Brain microvascular endothelial cell (primary cell): ENCODE results near the gene SHISA7.

Source experiments
- DNase-seq: peaks from one replicate; pipeline ENCODE4 v3.0.0-alpha.2; 2020
- H3K27ac ChIP-seq: fragments of 250-450 bp; sonication (Bioruptor Pico); 2 replicates; pipeline ENCODE4 v1.5.1; 2020; ENCODE audit warnings: mild to moderate bottlenecking, moderate library complexity
- H3K27me3 ChIP-seq: fragments of 250-450 bp; sonication (Bioruptor Pico); replicated peaks from 2 replicates; pipeline ENCODE4 v1.5.1; 2020; ENCODE audit warnings: mild to moderate bottlenecking
- H3K36me3 ChIP-seq: fragments of 250-450 bp; sonication (Bioruptor Pico); replicated peaks from 2 replicates; pipeline ENCODE4 v1.5.1; 2020; ENCODE audit warnings: mild to moderate bottlenecking
- H3K4me3 ChIP-seq: 2 replicates; pipeline ENCODE4 v1.5.1; 2011; ENCODE audit warnings: low read depth, mild to moderate bottlenecking, control low read depth, low read length, moderate library complexity
- in situ Hi-C: cut with HindIII; loops from 2 replicates; pipeline ENCODE4 v1.10.0; 2017; ENCODE audit warnings: low sequenced_read_pairs, low pct_ligation_motif_present
- TF ChIP-seq, protein P1 (sequence below): IDR thresholded peaks from 2 replicates; pipeline ENCODE4 v1.5.1; 2011; ENCODE audit warnings: low read depth, mild to moderate bottlenecking, moderate library complexity, low read length, control low read depth, inconsistent platforms; ENCODE audit errors: missing control alignments

Gene SHISA7

DNA sequence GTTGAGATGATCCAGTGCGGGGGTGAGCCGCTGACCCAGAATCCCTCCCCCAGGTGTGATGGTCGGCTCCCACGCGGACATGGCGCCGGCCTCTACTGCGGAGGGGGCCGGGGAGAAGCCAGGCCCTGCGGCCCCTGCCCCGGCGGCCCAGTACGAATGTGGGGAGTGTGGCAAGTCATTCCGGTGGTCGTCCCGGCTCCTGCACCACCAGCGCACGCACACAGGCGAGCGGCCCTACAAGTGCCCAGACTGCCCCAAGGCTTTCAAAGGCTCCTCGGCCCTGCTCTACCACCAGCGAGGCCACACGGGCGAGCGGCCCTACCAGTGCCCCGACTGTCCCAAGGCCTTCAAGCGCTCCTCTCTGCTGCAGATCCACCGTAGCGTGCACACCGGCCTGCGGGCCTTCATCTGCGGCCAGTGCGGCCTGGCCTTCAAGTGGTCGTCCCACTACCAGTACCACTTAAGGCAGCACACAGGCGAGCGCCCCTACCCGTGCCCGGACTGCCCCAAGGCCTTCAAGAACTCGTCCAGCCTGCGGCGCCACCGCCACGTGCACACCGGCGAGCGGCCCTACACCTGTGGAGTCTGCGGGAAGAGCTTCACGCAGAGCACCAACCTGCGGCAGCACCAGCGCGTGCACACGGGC is 38.2 kb upstream of the SHISA7 start:
- DNase-seq = no peak
- no peaks in the 10 kb centered on the region for H3K27me3 ChIP-seq
- no peak overlapping the region for H3K27ac ChIP-seq
- H3K4me3 ChIP-seq = no peak overlapping the region
- TF ChIP-seq, protein P1, sequence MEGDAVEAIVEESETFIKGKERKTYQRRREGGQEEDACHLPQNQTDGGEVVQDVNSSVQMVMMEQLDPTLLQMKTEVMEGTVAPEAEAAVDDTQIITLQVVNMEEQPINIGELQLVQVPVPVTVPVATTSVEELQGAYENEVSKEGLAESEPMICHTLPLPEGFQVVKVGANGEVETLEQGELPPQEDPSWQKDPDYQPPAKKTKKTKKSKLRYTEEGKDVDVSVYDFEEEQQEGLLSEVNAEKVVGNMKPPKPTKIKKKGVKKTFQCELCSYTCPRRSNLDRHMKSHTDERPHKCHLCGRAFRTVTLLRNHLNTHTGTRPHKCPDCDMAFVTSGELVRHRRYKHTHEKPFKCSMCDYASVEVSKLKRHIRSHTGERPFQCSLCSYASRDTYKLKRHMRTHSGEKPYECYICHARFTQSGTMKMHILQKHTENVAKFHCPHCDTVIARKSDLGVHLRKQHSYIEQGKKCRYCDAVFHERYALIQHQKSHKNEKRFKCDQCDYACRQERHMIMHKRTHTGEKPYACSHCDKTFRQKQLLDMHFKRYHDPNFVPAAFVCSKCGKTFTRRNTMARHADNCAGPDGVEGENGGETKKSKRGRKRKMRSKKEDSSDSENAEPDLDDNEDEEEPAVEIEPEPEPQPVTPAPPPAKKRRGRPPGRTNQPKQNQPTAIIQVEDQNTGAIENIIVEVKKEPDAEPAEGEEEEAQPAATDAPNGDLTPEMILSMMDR = no peak
- peaks cover 9% of the 10 kb centered on the region for H3K36me3 ChIP-seq
- in situ Hi-C loops = no loop called here

DNA sequence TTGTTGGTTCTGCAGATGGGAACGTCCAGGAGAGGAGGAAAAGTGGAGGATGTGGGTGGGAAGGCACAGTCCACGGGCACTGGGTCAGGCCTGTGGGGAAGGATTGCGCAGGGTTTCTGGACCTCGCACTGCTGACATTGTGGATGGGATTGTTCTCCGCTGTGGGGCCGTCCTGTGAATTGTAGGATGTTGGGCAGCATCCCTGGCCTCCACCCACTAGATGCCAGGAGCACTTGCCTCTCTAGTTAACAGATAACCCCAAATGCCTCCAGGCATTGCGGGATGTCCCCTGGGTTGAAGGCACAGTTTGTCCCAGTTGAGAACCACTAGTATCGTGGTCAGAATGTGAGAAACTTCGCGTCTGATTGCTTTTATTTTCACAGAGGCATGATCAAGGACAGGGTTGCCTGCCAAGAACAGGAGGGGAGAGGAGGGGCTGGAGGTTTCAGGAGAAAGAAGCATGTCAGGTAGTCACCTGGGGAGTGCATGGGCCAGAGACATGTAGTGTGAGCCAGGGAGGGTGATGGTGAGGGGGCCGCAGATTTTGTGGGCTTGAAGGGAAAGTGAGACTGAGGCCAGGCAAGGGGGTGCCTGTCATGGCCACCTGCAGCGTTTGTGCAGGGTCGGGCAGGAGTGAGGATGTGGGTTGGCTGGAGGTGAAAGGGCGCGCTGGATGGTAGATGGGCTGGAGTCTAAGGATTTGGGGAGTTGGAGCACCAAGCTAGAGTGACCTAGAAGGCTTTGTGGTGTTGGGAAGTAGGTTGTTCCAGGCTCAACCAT is 36.5 kb upstream of the SHISA7 start:
- no peak overlapping the region for H3K27ac ChIP-seq
- no peak for DNase-seq
- no peak overlapping the region for H3K4me3 ChIP-seq
- H3K36me3 ChIP-seq = peaks cover 9% of the 10 kb centered on the region
- TF ChIP-seq, protein P1 = no peak
- in situ Hi-C loops = no loop called here
- no peaks in the 10 kb centered on the region for H3K27me3 ChIP-seq

- peaks cover 9% of the 10 kb centered on the region for H3K36me3 ChIP-seq
- no peak overlapping the region for H3K27ac ChIP-seq
- DNase-seq = no peak
- TF ChIP-seq, protein P1 = no peak
- in situ Hi-C loops = no loop called here
- H3K4me3 ChIP-seq = no peak overlapping the region
- H3K27me3 ChIP-seq = no peaks in the 10 kb centered on the region
Observed at GRCh38 chr19:55479045-55479444, 35.9 kb upstream of the SHISA7 start.

DNA sequence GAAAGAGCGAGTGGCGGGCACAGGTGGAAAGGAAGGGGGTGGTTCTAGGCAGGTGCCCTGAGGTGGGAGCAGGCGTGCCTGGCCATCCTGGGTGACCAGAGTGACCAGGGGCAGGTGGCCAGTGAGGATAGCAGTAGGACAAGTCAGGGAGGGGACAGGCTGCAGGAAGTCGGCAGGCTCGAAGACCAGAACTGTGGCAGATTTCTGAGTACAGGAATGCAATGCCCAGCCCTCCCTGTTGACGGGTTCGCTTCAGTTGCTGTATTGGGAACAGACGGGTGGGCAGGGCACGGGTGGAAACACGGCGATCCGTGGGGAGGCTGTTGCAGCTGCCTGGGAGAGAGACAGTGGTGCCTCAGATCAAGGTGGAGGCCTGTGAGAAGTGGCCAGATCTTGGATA is 35.3 kb upstream of the SHISA7 start:
- no peak overlapping the region for H3K27ac ChIP-seq
- no peaks in the 10 kb centered on the region for H3K27me3 ChIP-seq
- H3K36me3 ChIP-seq = peaks cover 9% of the 10 kb centered on the region
- DNase-seq = no peak
- TF ChIP-seq, protein P1 = no peak
- in situ Hi-C loops = no loop called here
- no peak overlapping the region for H3K4me3 ChIP-seq

DNA sequence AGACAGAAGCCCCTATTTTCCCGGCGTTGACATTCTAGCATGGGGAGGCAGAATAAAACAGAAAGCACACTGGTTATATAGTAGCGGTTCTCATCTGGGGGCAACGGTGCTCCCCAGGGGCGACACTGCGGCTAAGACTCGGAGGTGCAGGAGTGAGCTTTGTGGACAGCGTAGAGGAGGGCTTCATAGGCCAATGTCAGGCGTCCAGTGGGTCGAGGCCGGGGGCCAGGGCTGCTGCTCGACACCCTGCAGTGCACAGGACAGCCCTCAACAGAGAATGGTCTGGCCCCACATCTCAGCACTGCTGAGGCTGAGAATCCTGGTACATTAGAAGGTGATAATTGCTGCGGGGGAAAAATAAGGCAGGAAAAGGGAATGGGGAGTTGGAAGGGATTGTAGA is 34.8 kb upstream of the SHISA7 start:
- in situ Hi-C loops = no loop called here
- H3K27me3 ChIP-seq = no peaks in the 10 kb centered on the region
- no peak overlapping the region for H3K4me3 ChIP-seq
- TF ChIP-seq, protein P1 = no peak
- peaks cover 7% of the 10 kb centered on the region for H3K36me3 ChIP-seq
- no peak overlapping the region for H3K27ac ChIP-seq
- no peak for DNase-seq
